K562 (cell line): ENCODE results near the gene RPRM. TPM values are rescaled to one million over a fixed set of nuclear protein-coding genes. Genes with fewer than 3 reads are reported as not detected.

ENCODE experiments used
- ATAC-seq: fragments of 200-7000 bp; cut with Tn5 transposase; 3 replicates; pipeline ENCODE4 v1.9.1; 2020; ENCODE audit warnings: moderate library complexity
- BruUV-seq: library from RNA; stranded (reverse); fragments of 400-500 nt; replicated peaks from 2 replicates; lab custom pipeline; 2021; lab: Mats Ljungman, UMichigan
- CTCF ChIA-PET: fragments of 300-600 bp; formaldehyde crosslinking; extraction: SDS; loops from one replicate; lab custom pipeline; 2021; ENCODE audit warnings: low intra/inter-chr PET ratio; lab: Yijun Ruan, JAX
- POLR2A ChIA-PET: fragments of 300-600, 350-650 bp; sonication (Branson Sonifier 250); formaldehyde crosslinking; extraction: SDS; loops from one replicate; lab custom pipeline; 2021; ENCODE audit warnings: antibody characterized with exemption, inconsistent platforms; lab: Yijun Ruan, JAX
- DNase-seq, 4 experiments: peaks; one replicate each; pipeline versions ENCODE4 v3.0.0 to v3.0.0-alpha.2; 2011 to 2018; ENCODE audit warnings: low spot score in 3 of 4, mixed read lengths in 3 of 4; ENCODE audit errors: extremely low read depth in 1 of 4
- FAIRE-seq: peaks from 2 replicates; lab custom pipeline; 2011; peaks lifted over from hg19 to GRCh38; lab: Jason Lieb, UNC
- H2AFZ ChIP-seq: 2 replicates; pipeline ENCODE4 v1.6.0; 2011; ENCODE audit warnings: low read depth, low read length, control low read depth, inconsistent platforms
- H3K27ac ChIP-seq: fragments of 200-600 bp; 3 replicates; pipeline ENCODE4 v1.8.0; 2011; ENCODE audit warnings: low read depth, mild to moderate bottlenecking, control low read depth, inconsistent platforms, low read length, moderate library complexity, mixed read lengths; ENCODE audit errors: extremely low read depth
- H3K27me3 ChIP-seq, 2 experiments: fragments of 300-600 bp in 1 of 2; 2 replicates in 1 of 2; 3 replicates in 1 of 2; pipeline versions ENCODE4 v1.6.0 to v1.8.0; 2011; ENCODE audit warnings: inconsistent platforms in 2 of 2, low read length in 2 of 2, mild to moderate bottlenecking in 1 of 2, mixed read lengths in 1 of 2, moderate library complexity in 1 of 2; ENCODE audit not compliant: control insufficient read depth in 2 of 2, insufficient read depth in 2 of 2
- H3K36me3 ChIP-seq: fragments of 300-600 bp; 3 replicates; pipeline ENCODE4 v1.8.0; 2011; ENCODE audit warnings: mild to moderate bottlenecking, low read length, inconsistent platforms; ENCODE audit not compliant: control insufficient read depth, insufficient read depth
- H3K4me1 ChIP-seq, 2 experiments: fragments of 200-600 bp in 1 of 2; replicated peaks in 1 of 2; 2 replicates in 1 of 2; 3 replicates in 1 of 2; pipeline versions ENCODE4 v1.5.1 to v1.8.0; 2011; ENCODE audit warnings: inconsistent platforms in 2 of 2, low read length in 2 of 2, mild to moderate bottlenecking in 1 of 2, mixed read lengths in 1 of 2, moderate library complexity in 1 of 2; ENCODE audit not compliant: control insufficient read depth in 2 of 2, insufficient read depth in 2 of 2
- H3K4me2 ChIP-seq: 2 replicates; pipeline ENCODE4 v1.6.1; 2011; ENCODE audit warnings: low read length, control low read depth, inconsistent platforms, mixed read lengths; ENCODE audit not compliant: insufficient read depth
- H3K4me3 ChIP-seq: fragments of 200-600 bp; sonication (generic), shearing (Covaris generic); 2 replicates; pipeline ENCODE4 v1.5.1; 2016; ENCODE audit warnings: control low read depth, inconsistent platforms
- H3K79me2 ChIP-seq: fragments of 200-600 bp; 3 replicates; pipeline ENCODE4 v1.8.0; 2011; ENCODE audit warnings: low read length, inconsistent platforms; ENCODE audit not compliant: control insufficient read depth, insufficient read depth
- H3K9ac ChIP-seq, 2 experiments: 2 replicates each; pipeline versions ENCODE4 v1.6.0 to v1.6.1; 2011; ENCODE audit warnings: low read depth in 2 of 2, low read length in 2 of 2, control low read depth in 1 of 2, inconsistent platforms in 1 of 2, mild to moderate bottlenecking in 1 of 2, mixed read lengths in 1 of 2; ENCODE audit not compliant: insufficient read depth in 1 of 2
- H3K9me1 ChIP-seq: one replicate; pipeline ENCODE4 v1.6.0; 2011; ENCODE audit warnings: inconsistent platforms, mild to moderate bottlenecking, low read length, moderate library complexity; ENCODE audit not compliant: control insufficient read depth, insufficient read depth
- H3K9me3 ChIP-seq: replicated peaks from 2 replicates; pipeline ENCODE4 v1.5.1; 2011; ENCODE audit warnings: low read depth, low read length, inconsistent platforms; ENCODE audit not compliant: control insufficient read depth, insufficient read depth
- H4K20me1 ChIP-seq: replicated peaks from 2 replicates; pipeline ENCODE4 v1.6.1; 2011; ENCODE audit warnings: low read length, inconsistent platforms, mixed read lengths; ENCODE audit not compliant: control insufficient read depth, insufficient read depth
- ARID4B ChIP-seq: sonication (generic); formaldehyde crosslinking; IDR thresholded peaks from 2 replicates; pipeline ENCODE4 v1.8.0; 2022; ENCODE audit warnings: mild to moderate bottlenecking, missing genetic modification reagents
- CHD1 ChIP-seq: fragments of 200-600 bp; sonication (generic); IDR thresholded peaks from one replicate; pipeline ENCODE4 v1.6.1; 2012; ENCODE audit warnings: mild to moderate bottlenecking, moderate library complexity, low read length, inconsistent platforms
- COPS2 ChIP-seq: fragments of 450-650 bp; conservative IDR thresholded peaks from 2 replicates; pipeline ENCODE4 v1.6.1; 2016; ENCODE audit warnings: mild to moderate bottlenecking, moderate library complexity
- GTF3C2 ChIP-seq: IDR thresholded peaks from 3 replicates; pipeline ENCODE4 v1.6.1; 2011; ENCODE audit warnings: borderline replicate concordance, mild to moderate bottlenecking, moderate library complexity; ENCODE audit not compliant: insufficient read length; ENCODE audit errors: extremely low read depth
- LARP7 ChIP-seq: fragments of 450-650 bp; IDR thresholded peaks from 2 replicates; pipeline ENCODE4 v1.6.1; 2016
- MEF2A ChIP-seq: IDR thresholded peaks from 2 replicates; pipeline ENCODE4 v1.6.1; 2011; ENCODE audit warnings: low read depth, mild to moderate bottlenecking, low read length, moderate library complexity; ENCODE audit not compliant: control insufficient read depth
- SLC30A9 ChIP-seq: fragments of 250-450 bp; sonication (Bioruptor Pico); IDR thresholded peaks from 2 replicates; pipeline ENCODE4 v1.8.0; 2022; ENCODE audit warnings: mild to moderate bottlenecking, moderate library complexity
- SMARCE1 ChIP-seq: fragments of 450-650 bp; IDR thresholded peaks from 2 replicates; pipeline ENCODE4 v1.7.1; 2016; ENCODE audit warnings: mild to moderate bottlenecking
- TAF15 ChIP-seq: fragments of 200-400 bp; formaldehyde crosslinking; IDR thresholded peaks from 2 replicates; pipeline ENCODE4 v1.6.1; 2017; ENCODE audit warnings: mild to moderate bottlenecking, low read depth, low read length, moderate library complexity
- THRB ChIP-seq: fragments of 450-650 bp; formaldehyde crosslinking; conservative IDR thresholded peaks from 2 replicates; pipeline ENCODE4 v1.4.0; 2022; ENCODE audit warnings: mild to moderate bottlenecking, missing genetic modification characterization
- WHSC1 ChIP-seq: IDR thresholded peaks from one replicate; pipeline ENCODE4 v1.6.1; 2012; ENCODE audit warnings: low read length, control low read depth, inconsistent platforms
- ZFP30 ChIP-seq: fragments of 250-450 bp; sonication (Bioruptor Pico); IDR thresholded peaks from 2 replicates; pipeline ENCODE4 v1.8.0; 2022; ENCODE audit warnings: moderate library complexity, mild to moderate bottlenecking, inconsistent platforms, borderline replicate concordance
- ZNF232 ChIP-seq: sonication (generic); formaldehyde crosslinking; IDR thresholded peaks from 2 replicates; pipeline ENCODE4 v1.8.0; 2022; ENCODE audit warnings: mild to moderate bottlenecking, missing genetic modification reagents
- ZNF316 ChIP-seq: fragments of 450-650 bp; IDR thresholded peaks from 2 replicates; pipeline ENCODE4 v1.6.1; 2016
- WGBS: fragments of 100-300 bp; shearing (Covaris generic); methylation state at CpG from one replicate; pipeline ENCODE4 v1.1.6; 2016; ENCODE audit warnings: low coverage, mixed read lengths; ENCODE audit not compliant: insufficient coverage; ENCODE audit errors: missing lambda C conversion rate; 5-methylcytosine and 5-hydroxymethylcytosine counted together
- in situ Hi-C: fragments of 300-500 bp; cut with MboI; formaldehyde crosslinking; loops from 4 replicates; pipeline ENCODE4 v1.15.0; 2018; ENCODE audit warnings: inconsistent platforms, mixed read lengths
- intact Hi-C: fragments of 100-400 bp; cut with micrococcal nuclease; formaldehyde crosslinking; loops from 2 replicates; pipeline ENCODE4 v1.14.2; 2022
- polyA plus RNA-seq, 8 experiments: library from polyadenylated mRNA; depleted of rRNA in 4 of 8; stranded (reverse) in 5 of 8; unstranded in 3 of 8; fragments of >200 nt; fragmentation: Nextera tagmentation in 2 of 8; fragmentation: Illumina TruSeq in 1 of 8; extraction: Ambion mirVana in 2 of 8; extraction: Trizol in 1 of 8; gene quantifications; 2 replicates each; pipeline versions ENCODE4 v1.2.1 to v1.2.3, GENCODE V29; 2011 to 2014; ENCODE audit warnings: inconsistent platforms in 1 of 8, missing spikeins in 1 of 8
- total RNA-seq, 7 experiments: library from RNA; depleted of rRNA in 6 of 7; stranded (reverse); fragments of >200 nt in 6 of 7; fragmentation: Illumina TruSeq in 2 of 7; extraction: Trizol in 2 of 7; gene quantifications; 2 replicates each; pipeline versions ENCODE4 v1.2.1 to v1.2.3, GENCODE V29; 2011 to 2021; ENCODE audit warnings: low replicate concordance in 1 of 7

RPRM gene
- total and polyA plus RNA-seq, 9 of the 15 experiments (the other 6 are each of a cell fraction or from before 2014, with no cell fraction given): not detected

GRCh38 chr2:153451611-153452010, 27.0 kb downstream of the RPRM start:
- WGBS: 7% methylated on average over 5 of the region's 5 CpGs
- no TSS peak for BruUV-seq
- H3K27me3 ChIP-seq: no peaks in the 10 kb centered on the region
- no peaks in the 10 kb centered on the region for H3K36me3 ChIP-seq
- no peak overlapping the region for H3K27ac ChIP-seq
- no peak for DNase-seq
- H3K9ac ChIP-seq: no peak overlapping the region
- no peaks in the 10 kb centered on the region for H4K20me1 ChIP-seq
- no peak overlapping the region for H3K4me3 ChIP-seq
- intact Hi-C loops (no loop called here), in situ Hi-C loops (no loop called here)
- no peaks in the 10 kb centered on the region for H3K9me3 ChIP-seq
- ChIA-PET CTCF (no interaction called here), POLR2A (no interaction called here)
- H2AFZ ChIP-seq: no peak overlapping the region
- H3K9me1 ChIP-seq: no peaks in the 10 kb centered on the region
- no peaks in the 10 kb centered on the region for H3K79me2 ChIP-seq
- no peak overlapping the region for H3K4me2 ChIP-seq
- H3K4me1 ChIP-seq: no peaks in the 10 kb centered on the region
- FAIRE-seq: no peak
- no peak for ATAC-seq
- TF ChIP-seq CHD1 (no peak), TAF15 (no peak), COPS2 (no peak), ZNF316 (no peak), LARP7 (no peak), GTF3C2 (no peak), THRB (no peak), ZFP30 (CRISPR knock-in tag) (no peak), WHSC1 (no peak), ZNF232 (CRISPR knock-in tag) (no peak), ARID4B (no peak), MEF2A (no peak), SLC30A9 (CRISPR knock-in tag) (no peak), SMARCE1 (no peak)
